Esophagus squamous epithelium (tissue), 4 donors: Measurements from ENCODE around the gene CXADR.

Experiments
- CTCF ChIP-seq, 6 experiments: fragments of 450-650 bp in 4 of 6; fragments of 200-600 bp in 2 of 6; sonication (generic) in 2 of 6; IDR thresholded peaks; one replicate each; pipeline ENCODE4 v1.5.1; 2016 to 2019; ENCODE audit warnings: antibody characterized with exemption in 6 of 6, mild to moderate bottlenecking in 4 of 6, moderate library complexity in 4 of 6
- POLR2A ChIP-seq, 4 donors: fragments of 450-650 bp; IDR thresholded peaks; one replicate each; pipeline ENCODE4 v1.6.1; 2017; ENCODE audit warnings: antibody characterized with exemption in 4 of 4, mild to moderate bottlenecking in 4 of 4, moderate library complexity in 3 of 4

- TF ChIP-seq CTCF (IDR thresholded peaks at IDR 0.05), result peak in 1 of 6 experiments; percentile 8
- no peak for TF ChIP-seq POLR2A (IDR thresholded peaks at IDR 0.05)
These were observed 626 bp downstream of the CXADR start for GRCh38 chr21:17513214-17514123.
